DND-41 (cell line): Measurements from ENCODE around the gene OPCML.

Experiments used
- ATAC-seq: fragments of 200-7000 bp; cut with Tn5 transposase; 3 replicates; pipeline ENCODE4 v1.9.1; 2021; ENCODE audit warnings: low read depth; ENCODE audit not compliant: insufficient read depth
- DNase-seq: peaks from one replicate; pipeline ENCODE4 v3.0.0-alpha.2; 2020
- H2AFZ ChIP-seq: 2 replicates; pipeline ENCODE4 v1.6.0; 2012; ENCODE audit warnings: low read depth, low read length
- H3K27ac ChIP-seq: 2 replicates; pipeline ENCODE4 v1.5.1; 2012; ENCODE audit warnings: low read length, inconsistent platforms
- H3K27me3 ChIP-seq: fragments of 200-600 bp; sonication (generic); 2 replicates; pipeline ENCODE4 v1.6.0; 2012; ENCODE audit warnings: low read length, mild to moderate bottlenecking, inconsistent platforms; ENCODE audit not compliant: insufficient read depth, poor library complexity
- H3K36me3 ChIP-seq: 2 replicates; pipeline ENCODE4 v1.5.1; 2012; ENCODE audit warnings: low read length, inconsistent platforms; ENCODE audit not compliant: insufficient read depth
- H3K4me1 ChIP-seq: 2 replicates; pipeline ENCODE4 v1.5.1; 2012; ENCODE audit warnings: mild to moderate bottlenecking, low read length; ENCODE audit not compliant: insufficient read depth
- H3K4me2 ChIP-seq: 2 replicates; pipeline ENCODE4 v1.6.0; 2012; ENCODE audit warnings: mild to moderate bottlenecking, moderate library complexity, low read length, inconsistent platforms; ENCODE audit not compliant: insufficient read depth
- H3K4me3 ChIP-seq, 2 experiments: fragments of 200-600 bp in 1 of 2; shearing (Covaris generic) in 1 of 2; 2 replicates each; pipeline ENCODE4 v1.5.1; 2012 to 2016; ENCODE audit warnings: inconsistent platforms in 2 of 2, low read length in 2 of 2, mild to moderate bottlenecking in 2 of 2, low read depth in 1 of 2, moderate library complexity in 1 of 2
- H3K79me2 ChIP-seq: 2 replicates; pipeline ENCODE4 v1.6.0; 2012; ENCODE audit warnings: low read length, inconsistent platforms; ENCODE audit not compliant: insufficient read depth
- H3K9ac ChIP-seq: 2 replicates; pipeline ENCODE4 v1.6.0; 2012; ENCODE audit warnings: low read depth, mild to moderate bottlenecking, inconsistent platforms, low read length, moderate library complexity
- H3K9me3 ChIP-seq: 2 replicates; pipeline ENCODE4 v1.5.1; 2012; ENCODE audit warnings: low read length, moderate library complexity, mild to moderate bottlenecking, inconsistent platforms; ENCODE audit not compliant: insufficient read depth, severe bottlenecking
- H4K20me1 ChIP-seq: 2 replicates; pipeline ENCODE4 v1.6.0; 2012; ENCODE audit warnings: low read length; ENCODE audit not compliant: insufficient read depth
- CTCF ChIP-seq: IDR thresholded peaks from 2 replicates; pipeline ENCODE4 v1.5.1; 2012; ENCODE audit warnings: borderline replicate concordance, low read length, moderate library complexity, mild to moderate bottlenecking; ENCODE audit not compliant: poor library complexity, severe bottlenecking; ENCODE audit errors: extremely low read depth
- EZH2 ChIP-seq: IDR thresholded peaks from 3 replicates; pipeline ENCODE4 v1.6.1; 2012; ENCODE audit warnings: borderline replicate concordance, low read depth, mild to moderate bottlenecking, moderate library complexity, low read length, inconsistent platforms; ENCODE audit not compliant: severe bottlenecking

OPCML gene

GRCh38 chr11:132523929-132524328 is 1008.4 kb downstream of the OPCML start:
- no peak overlapping the region for H3K27ac ChIP-seq
- H3K4me1 ChIP-seq, result no peaks in the 10 kb centered on the region
- H3K79me2 ChIP-seq, result no peaks in the 10 kb centered on the region
- H4K20me1 ChIP-seq, result no peaks in the 10 kb centered on the region
- no peak for ATAC-seq
- no peak for DNase-seq
- no peak overlapping the region for H3K4me3 ChIP-seq
- no peaks in the 10 kb centered on the region for H3K36me3 ChIP-seq
- H3K9ac ChIP-seq, result no peak overlapping the region
- H3K27me3 ChIP-seq, result no peaks in the 10 kb centered on the region
- TF ChIP-seq CTCF (no peak), EZH2 (no peak)
- H3K4me2 ChIP-seq, result no peak overlapping the region
- H3K9me3 ChIP-seq, result no peaks in the 10 kb centered on the region
- H2AFZ ChIP-seq, result no peak overlapping the region

DNA sequence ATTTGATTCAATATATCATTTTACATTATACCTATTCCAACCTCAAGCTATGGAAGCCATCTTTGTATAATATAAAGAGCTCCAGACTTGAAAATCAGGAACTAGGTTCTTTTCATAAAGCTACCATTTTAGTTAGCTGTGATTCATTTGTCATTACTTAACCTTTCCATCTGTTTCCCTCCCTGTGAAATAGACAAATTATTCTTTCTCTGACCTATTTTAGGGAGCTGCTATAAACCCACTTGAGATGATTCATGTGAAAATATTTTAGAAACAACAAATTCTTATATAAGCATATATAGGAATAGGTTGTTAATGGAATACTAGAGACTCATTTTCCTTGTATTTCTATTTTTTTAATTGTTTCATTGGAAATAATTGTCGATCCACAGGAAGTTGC is 1012.1 kb downstream of the OPCML start:
- DNase-seq (no peak), ATAC-seq (no peak)
- H3K27me3 ChIP-seq, result no peaks in the 10 kb centered on the region
- no peak overlapping the region for H3K4me3 ChIP-seq
- H2AFZ ChIP-seq, result no peak overlapping the region
- H3K4me2 ChIP-seq, result no peak overlapping the region
- H3K9me3 ChIP-seq, result no peaks in the 10 kb centered on the region
- H3K36me3 ChIP-seq, result no peaks in the 10 kb centered on the region
- no peak for TF ChIP-seq EZH2
- no peak for TF ChIP-seq CTCF
- no peaks in the 10 kb centered on the region for H3K4me1 ChIP-seq
- no peaks in the 10 kb centered on the region for H4K20me1 ChIP-seq
- no peak overlapping the region for H3K9ac ChIP-seq
- H3K27ac ChIP-seq, result no peak overlapping the region
- H3K79me2 ChIP-seq, result no peaks in the 10 kb centered on the region

DNA sequence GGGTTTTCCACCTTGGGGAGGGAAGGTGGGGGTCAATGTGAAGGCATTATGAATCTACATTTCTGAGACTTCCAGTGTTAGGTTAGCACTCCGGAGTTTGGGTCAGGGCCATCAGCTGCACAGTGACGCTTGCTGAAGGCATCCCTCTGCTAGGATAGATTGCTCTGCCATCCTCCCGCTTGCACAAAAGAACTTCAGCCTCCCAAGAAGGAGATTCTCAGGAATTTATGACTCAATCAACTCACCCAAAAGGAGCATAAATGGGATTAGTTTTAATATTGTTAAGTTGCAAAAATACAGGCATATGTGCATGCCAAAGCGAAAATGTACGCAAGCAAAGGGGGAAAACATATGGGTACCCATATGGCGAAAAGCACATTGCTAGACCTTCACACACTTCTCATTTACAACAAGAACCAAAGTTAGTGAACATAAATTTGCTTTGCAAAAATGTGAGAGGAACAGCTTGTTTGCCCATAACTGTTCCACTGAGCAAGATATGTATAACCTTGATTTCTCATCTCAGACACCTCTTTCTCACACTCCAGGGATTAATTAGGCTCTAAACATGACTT is 1013.0 kb downstream of the OPCML start:
- Histone ChIP-seq H3K4me3 (no peak overlapping the region), H3K9me3 (no peaks in the 10 kb centered on the region)

More for the DNA sequence above, 1013.0 kb downstream of the OPCML start:
- DNase-seq, result no peak
- Histone ChIP-seq H3K27ac (no peak overlapping the region), H2AFZ (no peak overlapping the region), H3K36me3 (no peaks in the 10 kb centered on the region), H3K4me2 (no peak overlapping the region), H3K4me1 (no peaks in the 10 kb centered on the region), H3K79me2 (no peaks in the 10 kb centered on the region), H3K9ac (no peak overlapping the region), H3K27me3 (peaks cover 3% of the 10 kb centered on the region), H4K20me1 (no peaks in the 10 kb centered on the region)
- TF ChIP-seq EZH2 (no peak), CTCF (no peak)
- no peak for ATAC-seq
